A673 (cell line): Measurements from ENCODE around the gene CLEC10A.
"Not testable (repeated sequence)": the region's sequence is repeated elsewhere in the genome, so short reads cannot be mapped to it uniquely, and the experiment has no call there.

Source experiments
- CTCF ChIP-seq: fragments of 300-800, 200-600 bp; sonication (generic); conservative IDR thresholded peaks from 2 replicates; pipeline ENCODE4 v1.5.1; 2017; ENCODE audit warnings: low read depth, mild to moderate bottlenecking, antibody characterized with exemption, low read length, moderate library complexity, mixed read lengths
- EZH2 ChIP-seq: fragments of 200-600 bp; sonication (generic); IDR thresholded peaks from 2 replicates; pipeline ENCODE4 v1.6.1; 2017; ENCODE audit warnings: borderline replicate concordance, low read depth, mild to moderate bottlenecking, mixed read lengths, antibody characterized with exemption, low read length; ENCODE audit not compliant: poor library complexity, severe bottlenecking

GRCh38 chr17:7046725-7047397, 33.2 kb downstream of the CLEC10A start:
- TF ChIP-seq CTCF, EZH2: not testable (repeated sequence)
